ENCODE measurements around the gene ELF4. TPM values are rescaled to one million over a fixed set of nuclear protein-coding genes. Genes with fewer than 3 reads are reported as not detected.

The ELF4 gene
- total and polyA plus RNA-seq, 9 of the 15 experiments (the other 6 are each of a cell fraction or from before 2014, with no cell fraction given), result 5.9 to 55.8 (median 25.2) TPM

- no peak for TF ChIP-seq AFF1 (IDR thresholded peaks at IDR 0.05; ENCODE audit: low read depth in 1 of 2, partially characterized antibody in 2 of 2)
These were observed 3.9 kb upstream of the ELF4 start (continued) for GRCh38 chrX:130114141-130114588.

GRCh38 chrX:130111220-130112154 is 1.2 kb upstream of the ELF4 start:
- H3K27me3 ChIP-seq (ENCODE audit: control insufficient read depth in 2 of 2, insufficient read depth in 2 of 2, low read length in 2 of 2), result no peaks in the 10 kb centered on the region
- H3K4me1 ChIP-seq (replicated peaks in 1 of 2; ENCODE audit: control insufficient read depth in 2 of 2, insufficient read depth in 2 of 2, low read length in 2 of 2), result peaks cover 31 to 49% of the 10 kb centered on the region in 2 experiments
- FAIRE-seq (no peak), ATAC-seq (peak; percentile 15), DNase-seq (ENCODE audit: extremely low read depth in 1 of 4, low spot score in 3 of 4) (peak; percentile 26 to 49 (median 31))
- H3K9ac ChIP-seq (ENCODE audit: insufficient read depth in 1 of 2, low read depth in 2 of 2, low read length in 2 of 2), result peak overlapping the region; percentile 61 to 91
- no peaks in the 10 kb centered on the region for H3K9me3 ChIP-seq (replicated peaks; ENCODE audit: control insufficient read depth, insufficient read depth, low read depth, low read length)
- H3K27ac ChIP-seq (ENCODE audit: extremely low read depth, low read depth, low read length), result peak overlapping the region; percentile 84
- H3K9me1 ChIP-seq (ENCODE audit: control insufficient read depth, insufficient read depth, low read length), result peaks cover 3% of the 10 kb centered on the region
- peak overlapping the region; percentile 87 for H2AFZ ChIP-seq (ENCODE audit: low read depth, low read length)
- intact Hi-C loops (cut with micrococcal nuclease) (loop anchor here (5.0 kb wide), 1 partner anchor 56 kb away; the partner anchor contains the start of gene AIFM1), in situ Hi-C loops (cut with MboI) (no loop called here)
- CTCF ChIA-PET (ENCODE audit: low intra/inter-chr PET ratio), result no interaction called here
- peaks cover 15% of the 10 kb centered on the region; the same call in 1 of the 2 replicates for H4K20me1 ChIP-seq (replicated peaks; ENCODE audit: control insufficient read depth, insufficient read depth, low read length)
- POLR2A ChIA-PET, result interaction anchor here (0.5 to 1.0 kb wide), 2 partner anchors 9 to 10 kb away, joined by 3 to 7 read pairs; no protein-coding TSS in a partner anchor
- peaks cover 6% of the 10 kb centered on the region for H3K36me3 ChIP-seq (ENCODE audit: control insufficient read depth, insufficient read depth, low read length)
- H3K4me3 ChIP-seq, result peak overlapping the region; percentile 32
- peaks cover 38% of the 10 kb centered on the region for H3K79me2 ChIP-seq (ENCODE audit: control insufficient read depth, insufficient read depth, low read length)
- 22% methylated on average over 16 of the region's 43 CpGs for WGBS (ENCODE audit: insufficient coverage, low coverage, missing lambda C conversion rate)
- peak overlapping the region; percentile 39 for H3K4me2 ChIP-seq (ENCODE audit: insufficient read depth, low read length)
- BruUV-seq (replicated peaks), result TSS peak; percentile 49
- TF ChIP-seq KDM2B (CRISPR knock-in tag; IDR thresholded peaks at IDR 0.05) (peak; percentile 75; the same call in 1 of the 2 replicates), FOXK1 (CRISPR knock-in tag; IDR thresholded peaks at IDR 0.05; ENCODE audit: borderline replicate concordance) (0 out of 2 replicates have a peak, but pooled peaks have one; percentile 65), RBFOX2 (IDR thresholded peaks at IDR 0.05; ENCODE audit: low read depth, low read length) (peak; percentile 81), MLLT1 (IDR thresholded peaks at IDR 0.05) (no peak), EP400 (IDR thresholded peaks at IDR 0.05) (no peak), HMGXB4 (CRISPR knock-in tag; IDR thresholded peaks at IDR 0.05) (peak; percentile 41; the same call in 1 of the 2 replicates), TFE3 (CRISPR knock-in tag; IDR thresholded peaks at IDR 0.05) (no peak)

Measured in K562 (cell line).